GM21515 (cell line): ENCODE measurements around the gene LYZL1.
A peak's percentile ranks its signal among the peaks of the same experiment; 100 is the strongest.
"Not testable (repeated sequence)": the region's sequence is repeated elsewhere in the genome, so short reads cannot be mapped to it uniquely, and the experiment has no call there.

Source experiments
- ATAC-seq: cut with Tn5 transposase; IDR thresholded peaks from one replicate; pipeline ENCODE4 v1.9.1; 2021; ENCODE audit not compliant: unreplicated experiment

LYZL1 gene

GRCh38 chr10:29259498-29259897 is 29.4 kb upstream of the LYZL1 start:
- ATAC-seq, result no peak

GRCh38 chr10:29263506-29263905 is 25.4 kb upstream of the LYZL1 start:
- no peak for ATAC-seq

GRCh38 chr10:29265210-29265768 is 23.6 kb upstream of the LYZL1 start:
- no peak for ATAC-seq

GRCh38 chr10:29266641-29267040 is 22.2 kb upstream of the LYZL1 start:
- no peak for ATAC-seq

GRCh38 chr10:29268011-29268410 is 20.9 kb upstream of the LYZL1 start:
- ATAC-seq, result no peak

GRCh38 chr10:29269486-29269885 is 19.4 kb upstream of the LYZL1 start:
- ATAC-seq, result no peak

GRCh38 chr10:29270883-29271282 is 18.0 kb upstream of the LYZL1 start:
- no peak for ATAC-seq

GRCh38 chr10:29271877-29272276 is 17.0 kb upstream of the LYZL1 start:
- no peak for ATAC-seq

GRCh38 chr10:29273478-29273877 is 15.4 kb upstream of the LYZL1 start:
- no peak for ATAC-seq

GRCh38 chr10:29276251-29276850 is 12.5 kb upstream of the LYZL1 start:
- ATAC-seq, result no peak

GRCh38 chr10:29277296-29277695 is 11.6 kb upstream of the LYZL1 start:
- ATAC-seq, result no peak

- no peak for ATAC-seq
Observed at GRCh38 chr10:29279779-29280487, 8.9 kb upstream of the LYZL1 start.

GRCh38 chr10:29280488-29280840 is 8.4 kb upstream of the LYZL1 start:
- no peak for ATAC-seq

- ATAC-seq, result peak; percentile 85
Observed at GRCh38 chr10:29285624-29286051, 3.2 kb upstream of the LYZL1 start.

GRCh38 chr10:29287635-29288034 is 1.2 kb upstream of the LYZL1 start:
- no peak for ATAC-seq

- not testable (repeated sequence) for ATAC-seq
Observed at GRCh38 chr10:29291561-29291960, 2.7 kb downstream of the LYZL1 start.

GRCh38 chr10:29292406-29292805 is 3.5 kb downstream of the LYZL1 start:
- ATAC-seq, result not testable (repeated sequence)

- no peak for ATAC-seq
Observed at GRCh38 chr10:29295813-29296212, 6.9 kb downstream of the LYZL1 start.

- no peak for ATAC-seq
Observed at GRCh38 chr10:29297678-29298077, 8.8 kb downstream of the LYZL1 start.

- ATAC-seq, result no peak
Observed at GRCh38 chr10:29301359-29301910, 12.6 kb downstream of the LYZL1 start.

GRCh38 chr10:29302499-29302898 is 13.6 kb downstream of the LYZL1 start:
- ATAC-seq, result no peak

- ATAC-seq, result no peak
Observed at GRCh38 chr10:29304264-29304994, 15.6 kb downstream of the LYZL1 start.
